ENCODE data around the gene MAGI2.
"Not testable (repeated sequence)": the region's sequence is repeated elsewhere in the genome, so short reads cannot be mapped to it uniquely, and the experiment has no call there.

MAGI2 gene

GRCh38 chr7:78327718-78328117 lies 1125.7 kb downstream of the MAGI2 start:
- H3K9me2 ChIP-seq (replicated peaks; ENCODE audit: control insufficient read depth, low read length), result no peaks in the 10 kb centered on the region
- no peak overlapping the region for H3K4me2 ChIP-seq (ENCODE audit: low read length)
- no peaks in the 10 kb centered on the region for H3K9me3 ChIP-seq (ENCODE audit: control insufficient read depth, insufficient read depth, low read length)
- no peaks in the 10 kb centered on the region for H3K4me1 ChIP-seq (ENCODE audit: control insufficient read depth, low read length)
- H3K79me2 ChIP-seq (ENCODE audit: control insufficient read depth, low read length), result no peaks in the 10 kb centered on the region
- TF ChIP-seq CTCF (IDR thresholded peaks at IDR 0.05; ENCODE audit: low read depth, low read length, poor library complexity, severe bottlenecking), result no peak
- TF ChIP-seq EZH2phosphoT487 (IDR thresholded peaks at IDR 0.05; ENCODE audit: borderline replicate concordance, low read length), result no peak
- H3F3A ChIP-seq (ENCODE audit: control insufficient read depth, insufficient read depth), result no peaks in the 10 kb centered on the region
- H4K20me1 ChIP-seq (ENCODE audit: control insufficient read depth, insufficient read depth, low read depth, low read length), result no peaks in the 10 kb centered on the region
- H3K4me3 ChIP-seq (ENCODE audit: low read length), result no peak overlapping the region
- H3K36me3 ChIP-seq (ENCODE audit: control insufficient read depth, low read length), result no peaks in the 10 kb centered on the region
- no peak overlapping the region for H3K27ac ChIP-seq (ENCODE audit: low read depth, low read length)
- no peaks in the 10 kb centered on the region for H3K27me3 ChIP-seq (ENCODE audit: control insufficient read depth, low read length)

GRCh38 chr7:78326876-78327275 lies 1126.6 kb downstream of the MAGI2 start:
- TF ChIP-seq CTCF (IDR thresholded peaks at IDR 0.05; ENCODE audit: low read depth, low read length, poor library complexity, severe bottlenecking) (no peak), EZH2phosphoT487 (IDR thresholded peaks at IDR 0.05; ENCODE audit: borderline replicate concordance, low read length) (no peak)

GRCh38 chr7:78326189-78326588 lies 1127.3 kb downstream of the MAGI2 start:
- Histone ChIP-seq H3K27ac (ENCODE audit: low read depth, low read length) (no peak overlapping the region), H3K79me2 (ENCODE audit: control insufficient read depth, low read length) (no peaks in the 10 kb centered on the region), H3K4me2 (ENCODE audit: low read length) (no peak overlapping the region), H3K27me3 (ENCODE audit: control insufficient read depth, low read length) (no peaks in the 10 kb centered on the region), H3F3A (ENCODE audit: control insufficient read depth, insufficient read depth) (no peaks in the 10 kb centered on the region), H3K4me3 (ENCODE audit: low read length) (no peak overlapping the region), H3K9me2 (replicated peaks; ENCODE audit: control insufficient read depth, low read length) (no peaks in the 10 kb centered on the region), H3K36me3 (ENCODE audit: control insufficient read depth, low read length) (no peaks in the 10 kb centered on the region), H4K20me1 (ENCODE audit: control insufficient read depth, insufficient read depth, low read depth, low read length) (no peaks in the 10 kb centered on the region), H3K9me3 (ENCODE audit: control insufficient read depth, insufficient read depth, low read length) (no peaks in the 10 kb centered on the region), H3K4me1 (ENCODE audit: control insufficient read depth, low read length) (no peaks in the 10 kb centered on the region)
- TF ChIP-seq EZH2phosphoT487 (IDR thresholded peaks at IDR 0.05; ENCODE audit: borderline replicate concordance, low read length) (no peak), CTCF (IDR thresholded peaks at IDR 0.05; ENCODE audit: low read depth, low read length, poor library complexity, severe bottlenecking) (no peak)

More at GRCh38 chr7:78326876-78327275, 1126.6 kb downstream of the MAGI2 start:
- H3K27me3 ChIP-seq (ENCODE audit: control insufficient read depth, low read length), result no peaks in the 10 kb centered on the region
- no peak overlapping the region for H3K4me2 ChIP-seq (ENCODE audit: low read length)
- no peaks in the 10 kb centered on the region for H3K36me3 ChIP-seq (ENCODE audit: control insufficient read depth, low read length)
- H4K20me1 ChIP-seq (ENCODE audit: control insufficient read depth, insufficient read depth, low read depth, low read length), result no peaks in the 10 kb centered on the region
- H3K79me2 ChIP-seq (ENCODE audit: control insufficient read depth, low read length), result no peaks in the 10 kb centered on the region
- H3K4me3 ChIP-seq (ENCODE audit: low read length), result no peak overlapping the region
- H3K9me2 ChIP-seq (replicated peaks; ENCODE audit: control insufficient read depth, low read length), result no peaks in the 10 kb centered on the region
- H3K9me3 ChIP-seq (ENCODE audit: control insufficient read depth, insufficient read depth, low read length), result no peaks in the 10 kb centered on the region
- H3K27ac ChIP-seq (ENCODE audit: low read depth, low read length), result no peak overlapping the region
- H3F3A ChIP-seq (ENCODE audit: control insufficient read depth, insufficient read depth), result no peaks in the 10 kb centered on the region
- no peaks in the 10 kb centered on the region for H3K4me1 ChIP-seq (ENCODE audit: control insufficient read depth, low read length)

GRCh38 chr7:78323118-78323517 lies 1130.3 kb downstream of the MAGI2 start:
- H3K4me3 ChIP-seq (ENCODE audit: low read length), result no peak overlapping the region
- H3F3A ChIP-seq (ENCODE audit: control insufficient read depth, insufficient read depth), result no peaks in the 10 kb centered on the region
- H3K4me1 ChIP-seq (ENCODE audit: control insufficient read depth, low read length), result no peaks in the 10 kb centered on the region
- no peak overlapping the region for H3K27ac ChIP-seq (ENCODE audit: low read depth, low read length)
- no peak overlapping the region for H3K4me2 ChIP-seq (ENCODE audit: low read length)
- no peaks in the 10 kb centered on the region for H3K79me2 ChIP-seq (ENCODE audit: control insufficient read depth, low read length)
- TF ChIP-seq CTCF (IDR thresholded peaks at IDR 0.05; ENCODE audit: low read depth, low read length, poor library complexity, severe bottlenecking) (no peak), EZH2phosphoT487 (IDR thresholded peaks at IDR 0.05; ENCODE audit: borderline replicate concordance, low read length) (no peak)
- H3K27me3 ChIP-seq (ENCODE audit: control insufficient read depth, low read length), result no peaks in the 10 kb centered on the region
- H3K36me3 ChIP-seq (ENCODE audit: control insufficient read depth, low read length), result no peaks in the 10 kb centered on the region
- no peaks in the 10 kb centered on the region for H4K20me1 ChIP-seq (ENCODE audit: control insufficient read depth, insufficient read depth, low read depth, low read length)
- no peaks in the 10 kb centered on the region for H3K9me2 ChIP-seq (replicated peaks; ENCODE audit: control insufficient read depth, low read length)
- H3K9me3 ChIP-seq (ENCODE audit: control insufficient read depth, insufficient read depth, low read length), result no peaks in the 10 kb centered on the region

- H3K36me3 ChIP-seq (ENCODE audit: control insufficient read depth, low read length); H3K27me3 ChIP-seq (ENCODE audit: control insufficient read depth, low read length); H3K9me2 ChIP-seq (replicated peaks; ENCODE audit: control insufficient read depth, low read length); H3K4me1 ChIP-seq (ENCODE audit: control insufficient read depth, low read length); H3K4me3 ChIP-seq (ENCODE audit: low read length); H3K4me2 ChIP-seq (ENCODE audit: low read length); H3K79me2 ChIP-seq (ENCODE audit: control insufficient read depth, low read length); H3K27ac ChIP-seq (ENCODE audit: low read depth, low read length); H3F3A ChIP-seq (ENCODE audit: control insufficient read depth, insufficient read depth); H3K9me3 ChIP-seq (ENCODE audit: control insufficient read depth, insufficient read depth, low read length); H4K20me1 ChIP-seq (ENCODE audit: control insufficient read depth, insufficient read depth, low read depth, low read length): not testable (repeated sequence)
Observed at GRCh38 chr7:78322231-78322630, 1131.2 kb downstream of the MAGI2 start.
